DND-41 (cell line): ENCODE measurements around the gene SPATS2L.

Source experiments
- ATAC-seq: fragments of 200-7000 bp; cut with Tn5 transposase; 3 replicates; pipeline ENCODE4 v1.9.1; 2021; ENCODE audit warnings: low read depth; ENCODE audit not compliant: insufficient read depth
- DNase-seq: peaks from one replicate; pipeline ENCODE4 v3.0.0-alpha.2; 2020
- H2AFZ ChIP-seq: 2 replicates; pipeline ENCODE4 v1.6.0; 2012; ENCODE audit warnings: low read depth, low read length
- H3K27ac ChIP-seq: 2 replicates; pipeline ENCODE4 v1.5.1; 2012; ENCODE audit warnings: low read length, inconsistent platforms
- H3K27me3 ChIP-seq: fragments of 200-600 bp; sonication (generic); 2 replicates; pipeline ENCODE4 v1.6.0; 2012; ENCODE audit warnings: low read length, mild to moderate bottlenecking, inconsistent platforms; ENCODE audit not compliant: insufficient read depth, poor library complexity
- H3K36me3 ChIP-seq: 2 replicates; pipeline ENCODE4 v1.5.1; 2012; ENCODE audit warnings: low read length, inconsistent platforms; ENCODE audit not compliant: insufficient read depth
- H3K4me1 ChIP-seq: 2 replicates; pipeline ENCODE4 v1.5.1; 2012; ENCODE audit warnings: mild to moderate bottlenecking, low read length; ENCODE audit not compliant: insufficient read depth
- H3K4me2 ChIP-seq: 2 replicates; pipeline ENCODE4 v1.6.0; 2012; ENCODE audit warnings: mild to moderate bottlenecking, moderate library complexity, low read length, inconsistent platforms; ENCODE audit not compliant: insufficient read depth
- H3K4me3 ChIP-seq, 2 experiments: fragments of 200-600 bp in 1 of 2; shearing (Covaris generic) in 1 of 2; 2 replicates each; pipeline ENCODE4 v1.5.1; 2012 to 2016; ENCODE audit warnings: inconsistent platforms in 2 of 2, low read length in 2 of 2, mild to moderate bottlenecking in 2 of 2, low read depth in 1 of 2, moderate library complexity in 1 of 2
- H3K79me2 ChIP-seq: 2 replicates; pipeline ENCODE4 v1.6.0; 2012; ENCODE audit warnings: low read length, inconsistent platforms; ENCODE audit not compliant: insufficient read depth
- H3K9ac ChIP-seq: 2 replicates; pipeline ENCODE4 v1.6.0; 2012; ENCODE audit warnings: low read depth, mild to moderate bottlenecking, inconsistent platforms, low read length, moderate library complexity
- H3K9me3 ChIP-seq: 2 replicates; pipeline ENCODE4 v1.5.1; 2012; ENCODE audit warnings: low read length, moderate library complexity, mild to moderate bottlenecking, inconsistent platforms; ENCODE audit not compliant: insufficient read depth, severe bottlenecking
- H4K20me1 ChIP-seq: 2 replicates; pipeline ENCODE4 v1.6.0; 2012; ENCODE audit warnings: low read length; ENCODE audit not compliant: insufficient read depth
- CTCF ChIP-seq: IDR thresholded peaks from 2 replicates; pipeline ENCODE4 v1.5.1; 2012; ENCODE audit warnings: borderline replicate concordance, low read length, moderate library complexity, mild to moderate bottlenecking; ENCODE audit not compliant: poor library complexity, severe bottlenecking; ENCODE audit errors: extremely low read depth
- EZH2 ChIP-seq: IDR thresholded peaks from 3 replicates; pipeline ENCODE4 v1.6.1; 2012; ENCODE audit warnings: borderline replicate concordance, low read depth, mild to moderate bottlenecking, moderate library complexity, low read length, inconsistent platforms; ENCODE audit not compliant: severe bottlenecking

SPATS2L gene

GRCh38 chr2:200496696-200497095 is 190.2 kb downstream of the SPATS2L start:
- ATAC-seq, result no peak

GRCh38 chr2:200498402-200499162 is 192.1 kb downstream of the SPATS2L start:
- Histone ChIP-seq H3K36me3 (peaks cover 50% of the 10 kb centered on the region), H3K27ac (no peak overlapping the region), H3K79me2 (no peaks in the 10 kb centered on the region), H3K4me1 (no peaks in the 10 kb centered on the region), H2AFZ (no peak overlapping the region), H3K9ac (no peak overlapping the region), H3K27me3 (no peaks in the 10 kb centered on the region), H3K9me3 (no peaks in the 10 kb centered on the region), H3K4me2 (no peak overlapping the region), H4K20me1 (no peaks in the 10 kb centered on the region), H3K4me3 (no peak overlapping the region)
- ATAC-seq (no peak), DNase-seq (no peak)
- no peak for TF ChIP-seq EZH2
- TF ChIP-seq CTCF, result no peak

More at GRCh38 chr2:200496696-200497095, 190.2 kb downstream of the SPATS2L start:
- H3K4me1 ChIP-seq, result no peaks in the 10 kb centered on the region
- TF ChIP-seq EZH2, result no peak
- no peak for TF ChIP-seq CTCF
- DNase-seq, result no peak
- no peak overlapping the region for H3K4me2 ChIP-seq
- no peak overlapping the region for H2AFZ ChIP-seq
- no peaks in the 10 kb centered on the region for H3K9me3 ChIP-seq
- H3K27me3 ChIP-seq, result no peaks in the 10 kb centered on the region
- no peaks in the 10 kb centered on the region for H3K79me2 ChIP-seq
- no peak overlapping the region for H3K4me3 ChIP-seq
- no peak overlapping the region for H3K9ac ChIP-seq
- no peak overlapping the region for H3K27ac ChIP-seq
- H4K20me1 ChIP-seq, result no peaks in the 10 kb centered on the region
- peaks cover 53% of the 10 kb centered on the region for H3K36me3 ChIP-seq

- Histone ChIP-seq H3K27me3 (no peaks in the 10 kb centered on the region), H3K79me2 (peaks cover 4% of the 10 kb centered on the region; the same call in 1 of the 2 replicates), H3K4me3 (no peak overlapping the region), H2AFZ (no peak overlapping the region), H3K4me1 (no peaks in the 10 kb centered on the region), H3K9ac (no peak overlapping the region), H3K36me3 (peaks cover 35% of the 10 kb centered on the region), H3K9me3 (no peaks in the 10 kb centered on the region), H3K27ac (no peak overlapping the region), H3K4me2 (no peak overlapping the region), H4K20me1 (no peaks in the 10 kb centered on the region)
- DNase-seq (no peak), ATAC-seq (no peak)
- no peak for TF ChIP-seq EZH2
- no peak for TF ChIP-seq CTCF
These were observed 195.7 kb downstream of the SPATS2L start for GRCh38 chr2:200502196-200502595.

- H2AFZ ChIP-seq, result no peak overlapping the region
- no peak overlapping the region for H3K27ac ChIP-seq
- no peaks in the 10 kb centered on the region for H3K9me3 ChIP-seq
- no peak overlapping the region for H3K9ac ChIP-seq
- H3K4me3 ChIP-seq, result no peak overlapping the region
- H3K4me1 ChIP-seq, result peaks cover 20% of the 10 kb centered on the region
- DNase-seq (no peak), ATAC-seq (no peak)
- H3K36me3 ChIP-seq, result peaks cover 27% of the 10 kb centered on the region
- peaks cover 17% of the 10 kb centered on the region for H3K79me2 ChIP-seq
- H3K4me2 ChIP-seq, result no peak overlapping the region
- no peaks in the 10 kb centered on the region for H3K27me3 ChIP-seq
- H4K20me1 ChIP-seq, result no peaks in the 10 kb centered on the region
- TF ChIP-seq CTCF, result no peak
- TF ChIP-seq EZH2, result no peak
These were observed 200.2 kb downstream of the SPATS2L start for GRCh38 chr2:200506679-200507078.
